Suppressor macrophage treated with lipopolysaccharide for 1 hour (primary cell): ENCODE data around the gene ALOX15.
"Not testable (repeated sequence)": the region's sequence is repeated elsewhere in the genome, so short reads cannot be mapped to it uniquely, and the experiment has no call there.

ENCODE experiments used
- DNase-seq, 3 donors: peaks; one replicate each; pipeline ENCODE4 v3.0.0-alpha.2; 2020 to 2022

The ALOX15 gene

DNA sequence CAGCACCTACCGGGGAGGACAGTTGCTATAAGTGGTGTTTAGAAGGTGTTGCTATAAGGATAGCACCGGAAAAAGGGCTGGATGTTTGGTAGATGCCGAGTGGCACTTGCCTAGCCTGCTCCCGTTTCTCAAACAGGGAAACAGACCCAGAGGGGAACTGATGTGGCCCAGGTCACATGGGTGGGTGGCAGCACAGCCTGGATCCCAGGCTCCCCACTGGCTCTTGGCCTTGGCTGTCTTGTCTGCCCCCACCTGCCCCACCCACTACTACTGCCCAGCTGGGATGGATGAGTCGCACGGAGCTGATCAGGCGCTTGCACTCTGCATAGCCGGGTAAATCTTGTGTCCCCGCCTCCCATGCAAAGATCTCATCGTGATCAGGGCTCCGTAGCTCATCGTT, 49.9 kb downstream of the ALOX15 start:
- DNase-seq = peak; percentile 78 to 89 (median 86)

GRCh38 chr17:4590981-4591453, 50.5 kb downstream of the ALOX15 start:
- no peak for DNase-seq

DNA sequence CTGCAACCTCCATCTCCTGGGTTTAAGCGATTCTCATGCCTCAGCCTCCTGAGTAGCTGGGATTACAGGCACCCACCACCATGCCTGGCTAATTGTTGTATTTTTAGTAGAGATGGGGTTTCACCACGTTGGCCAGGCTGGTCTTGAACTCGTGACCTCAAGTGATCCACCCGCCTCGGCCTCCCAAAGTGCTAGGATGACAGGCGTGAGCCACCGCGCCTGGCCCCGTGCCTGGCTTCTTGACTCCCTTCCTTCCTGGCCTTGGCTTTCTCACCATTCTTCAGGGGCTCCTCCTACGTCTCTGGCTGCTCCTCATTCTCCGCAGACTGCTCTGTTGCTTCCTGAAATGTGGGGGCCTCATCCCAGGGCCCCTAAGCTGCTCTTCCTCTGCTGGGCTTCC, 51.4 kb downstream of the ALOX15 start:
- not testable (repeated sequence) for DNase-seq

DNA sequence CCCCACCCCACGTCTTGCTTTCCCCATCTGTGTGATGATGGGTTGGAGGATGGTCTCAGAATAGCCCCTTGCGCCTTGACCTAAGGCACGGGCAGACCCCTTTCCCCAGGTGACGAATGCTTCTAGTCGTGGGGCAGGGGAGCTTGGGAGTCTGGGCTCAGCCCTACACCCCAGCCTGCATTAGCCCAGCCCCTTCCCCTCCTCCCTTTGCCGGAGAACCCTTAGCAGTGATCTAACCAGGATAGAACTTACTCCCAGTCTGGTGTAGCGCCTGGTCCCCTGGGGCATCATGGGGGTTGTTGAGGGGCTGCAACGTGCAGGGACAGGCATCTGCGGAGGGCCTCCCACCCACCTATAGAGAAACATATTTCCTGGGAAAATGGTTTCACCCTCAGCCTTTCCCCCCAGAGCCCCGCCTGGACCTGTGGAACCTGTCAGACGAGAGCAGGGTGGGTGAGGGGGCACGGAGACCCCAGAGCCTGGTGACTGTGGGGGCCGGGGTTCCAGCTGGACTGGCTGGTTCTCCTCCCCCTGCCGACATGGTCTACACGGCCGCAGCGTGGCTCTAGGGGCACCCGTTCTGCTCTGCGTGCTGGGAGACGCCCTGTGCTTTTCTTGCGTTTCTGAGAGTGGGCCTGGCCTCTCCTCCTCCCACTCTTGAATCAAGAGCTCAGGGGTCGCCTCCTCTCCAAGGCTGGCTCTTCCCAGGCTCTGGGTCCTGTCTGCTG, 52.4 kb downstream of the ALOX15 start:
- no peak for DNase-seq

DNA sequence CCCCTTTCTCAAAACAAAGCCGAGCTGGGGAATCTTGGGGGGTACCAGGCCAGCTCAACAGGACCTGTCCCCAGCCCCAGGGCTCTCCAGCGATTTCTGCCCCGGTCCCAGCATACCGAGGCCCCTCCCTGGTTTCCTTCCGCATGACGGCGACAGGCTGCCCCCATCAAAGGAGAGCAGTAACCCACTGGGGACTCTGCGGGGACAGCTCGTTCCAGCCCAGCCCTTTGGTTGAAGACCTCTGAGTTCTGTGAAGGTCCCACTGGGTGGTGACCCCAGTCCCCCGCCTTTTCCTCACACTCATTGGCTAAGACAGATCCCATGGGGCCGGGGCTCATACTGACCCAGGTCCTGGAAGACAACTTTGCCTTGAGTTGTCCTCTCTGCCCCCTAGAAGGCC, 53.1 kb downstream of the ALOX15 start:
- no peak for DNase-seq

- no peak for DNase-seq
Measured at GRCh38 chr17:4587803-4588202, 53.7 kb downstream of the ALOX15 start.

DNA sequence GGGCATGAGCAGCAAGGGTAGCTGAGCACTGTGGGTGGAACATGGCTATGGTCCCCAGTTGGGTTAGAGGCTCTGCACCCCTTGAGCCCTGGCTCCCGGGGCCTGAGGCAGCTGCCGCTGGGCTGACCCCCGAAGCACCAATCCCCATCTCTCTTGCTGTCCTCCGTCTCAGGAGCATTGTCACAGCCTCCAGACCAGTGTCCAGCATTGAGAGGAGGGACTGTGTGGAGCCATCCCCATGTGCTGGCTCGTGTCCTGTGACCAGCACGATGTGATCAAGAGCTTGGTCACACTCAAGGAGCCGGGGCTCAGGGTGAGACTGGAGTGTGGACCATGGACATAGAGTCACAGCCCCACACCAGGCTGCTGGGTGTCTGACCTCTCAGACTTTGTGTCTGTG, 54.3 kb downstream of the ALOX15 start:
- no peak for DNase-seq

DNA sequence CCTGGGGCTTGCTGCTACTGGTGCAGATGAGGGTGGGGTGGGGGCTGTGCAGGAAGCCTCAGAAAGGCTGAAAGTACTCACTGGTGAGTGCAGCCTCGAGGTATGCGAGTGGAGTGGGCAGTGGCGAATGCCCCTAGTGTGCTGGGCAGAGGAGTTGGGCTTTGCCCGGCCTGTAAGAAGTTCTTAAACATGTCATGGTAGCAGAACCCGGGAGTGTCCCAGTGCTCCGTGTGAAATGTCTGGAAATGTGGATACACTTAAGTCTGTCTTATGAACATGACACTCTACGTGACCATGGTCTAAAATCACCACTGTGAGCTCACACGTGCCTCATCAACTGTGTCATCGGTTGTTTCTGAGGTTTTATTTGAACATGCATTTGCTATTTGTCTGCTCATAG, 55.4 kb downstream of the ALOX15 start:
- DNase-seq = no peak

- no peak for DNase-seq
Measured at GRCh38 chr17:4585638-4585994, 55.9 kb downstream of the ALOX15 start.

GRCh38 chr17:4584917-4585637, 56.4 kb downstream of the ALOX15 start:
- no peak for DNase-seq

DNA sequence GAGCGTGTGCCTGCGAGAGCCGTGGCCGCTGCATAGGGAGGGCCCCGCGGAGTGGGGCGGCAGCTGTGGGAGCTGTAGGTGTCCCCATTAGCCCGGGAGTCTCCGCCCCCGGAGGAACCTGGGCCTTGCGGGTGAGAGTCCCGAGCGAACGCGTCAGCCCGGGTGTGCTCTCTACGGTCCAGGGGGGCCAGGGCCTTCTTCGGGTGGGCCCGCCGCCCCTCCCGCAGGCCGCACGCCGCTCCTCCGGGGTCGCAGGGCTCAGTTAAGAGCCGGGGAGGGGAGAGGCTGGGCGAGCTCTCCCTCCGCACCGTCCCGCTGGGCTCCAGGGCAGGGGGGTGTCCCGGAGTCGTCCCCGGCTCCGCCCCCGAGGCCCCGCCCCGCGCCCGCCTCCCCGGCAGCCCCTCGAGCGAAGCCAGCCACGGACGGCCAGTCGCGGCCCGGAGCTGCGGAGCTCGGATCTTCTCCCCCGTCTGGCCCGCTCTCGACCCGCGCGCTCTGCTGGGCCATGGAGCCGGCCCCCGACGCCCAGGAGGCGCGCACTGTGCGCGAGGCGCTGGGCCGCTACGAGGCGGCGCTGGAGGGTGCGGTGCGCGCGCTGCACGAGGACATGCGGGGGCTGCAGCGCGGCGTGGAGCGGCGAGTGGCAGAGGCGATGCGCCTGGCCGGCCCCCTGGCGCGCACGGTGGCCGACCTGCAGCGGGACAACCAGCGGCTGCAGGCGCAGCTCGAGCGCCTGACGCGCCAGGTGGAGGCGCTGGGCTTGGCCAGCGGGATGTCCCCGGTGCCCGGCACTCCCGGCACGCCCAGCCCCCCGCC, 57.2 kb downstream of the ALOX15 start, which contains the start of gene SMTNL2:
Gene SMTNL2, plus strand, starts transcription at position 429 of the 816 bp plus-strand sequence. Its CDS starts 77 bp downstream, at position 506.
- DNase-seq = peak in 1 of 3 donors; percentile 53

- DNase-seq = no peak
Measured at GRCh38 chr17:4583782-4584100, 57.7 kb downstream of the ALOX15 start.

DNA sequence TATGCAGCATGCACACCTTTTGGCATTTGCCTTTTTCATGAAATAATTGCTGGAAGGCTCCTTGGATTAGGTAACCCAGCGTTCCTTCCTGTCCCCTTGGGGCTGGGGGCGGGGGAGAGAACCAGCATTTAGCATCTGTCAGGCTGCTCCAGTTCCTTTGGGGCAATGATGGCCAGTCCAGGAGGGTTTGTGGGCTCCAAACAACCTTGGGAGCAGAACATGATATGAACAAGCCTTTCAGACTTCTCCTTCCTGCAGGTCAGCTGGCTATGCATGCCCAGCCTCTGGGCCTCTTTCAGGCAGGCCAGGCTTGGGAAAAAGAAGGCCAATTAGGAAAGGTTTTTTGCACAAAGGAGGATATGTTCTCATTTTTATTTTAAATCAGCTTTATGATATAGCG, 58.3 kb downstream of the ALOX15 start:
- no peak for DNase-seq

DNA sequence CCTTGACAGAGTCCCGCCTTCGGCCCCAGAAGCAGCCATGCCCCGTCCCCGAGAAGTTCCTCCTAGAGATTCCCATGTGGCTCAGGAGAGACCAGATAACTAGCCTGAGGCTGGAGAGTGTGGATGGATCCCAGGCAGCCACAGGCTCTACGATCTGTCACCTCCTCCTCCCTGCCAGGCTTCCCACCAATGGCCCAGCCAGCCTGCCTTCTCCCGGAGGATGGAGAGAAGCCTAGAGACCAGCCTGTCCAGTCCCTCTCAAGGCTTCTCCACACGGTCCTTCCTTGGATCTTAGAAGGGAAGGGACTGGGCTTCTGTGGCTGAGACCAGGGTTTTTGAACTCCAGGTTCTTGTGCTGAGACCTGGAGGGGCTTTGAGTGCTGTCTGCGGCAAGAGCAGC, 58.8 kb downstream of the ALOX15 start:
- DNase-seq = no peak

- no peak for DNase-seq
Measured at GRCh38 chr17:4582101-4582501, 59.4 kb downstream of the ALOX15 start.
